ENCODE results near the gene TAOK2. TPM values are rescaled to one million over a fixed set of nuclear protein-coding genes. Genes with fewer than 3 reads are reported as not detected.
"Not testable (repeated sequence)": the region's sequence is repeated elsewhere in the genome, so short reads cannot be mapped to it uniquely, and the experiment has no call there.

TAOK2 gene
- 10 to 100 TPM; 27.0 to 54.4 (median 38.6) TPM for total RNA-seq

DNA sequence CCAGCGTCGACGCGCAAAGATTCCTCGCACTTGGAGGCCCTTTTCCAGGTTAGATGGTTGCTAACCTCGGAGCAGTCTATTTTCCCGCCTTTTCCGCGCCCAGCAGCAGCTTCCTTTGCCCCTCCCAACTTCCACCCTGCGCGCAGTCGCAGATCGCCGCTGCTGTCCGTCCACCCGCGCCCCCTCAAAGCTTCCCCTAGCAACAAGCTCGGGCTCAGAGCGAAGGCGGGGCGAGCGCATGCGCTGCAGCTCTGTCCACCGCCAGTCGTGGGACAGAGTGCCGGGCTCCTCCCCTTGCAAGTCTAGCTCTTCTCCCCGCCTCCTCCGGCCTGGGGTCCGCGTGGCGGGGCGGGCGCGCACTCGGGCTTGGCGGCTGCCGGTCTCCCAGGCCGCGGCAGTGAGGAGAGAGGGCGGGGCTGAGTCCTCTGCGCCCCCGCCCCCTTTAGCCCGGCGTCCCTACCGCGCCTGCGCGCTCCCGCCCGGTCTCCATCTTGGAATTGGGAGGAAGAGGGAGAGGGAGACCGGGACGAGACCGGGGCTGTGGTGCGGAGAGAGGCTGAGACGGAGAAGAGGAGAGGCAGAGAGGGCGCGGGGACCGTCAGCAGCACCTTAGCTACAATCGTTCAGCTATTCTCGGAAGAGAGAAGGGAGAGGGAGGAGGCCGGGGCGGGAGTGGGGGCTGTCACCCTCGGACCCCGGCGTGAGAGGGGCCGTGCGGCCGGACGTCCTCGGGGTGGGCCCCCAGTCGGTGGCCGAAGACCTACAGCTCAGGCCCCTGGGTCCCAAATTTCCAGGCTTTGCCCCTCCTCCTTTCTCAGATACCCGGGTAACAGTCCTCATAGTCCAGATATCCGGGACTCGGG lies at the start of gene TAOK2:
Gene TAOK2, plus strand, starts transcription at position 485 of the 863 bp plus-strand sequence. CDS start 3,905 bp downstream, outside the sequence.
- peak within 1 kb of the TSS; percentile 74 to 77 for H3K27ac ChIP-seq
- WGBS, 10 experiments: 0 to 60% (median 4%) methylated on average over 1 to 13 of the region's 75 CpGs; no CpG with 5 or more reads in 3 of the 10 experiments
- peaks cover 21% of the 10 kb centered on the region in 2 donors for H3K4me1 ChIP-seq (replicated peaks in 1 of 2)
- peak; percentile 96 to 99 (median 98) for ATAC-seq (replicated peaks in 6 of 8)
- in situ Hi-C loops (cut with MboI; ENCODE audit: low pct_unique_long_range_greater_than_20kb in 2 of 9, low sequenced_read_pairs in 9 of 9, unreplicated experiment in 9 of 9): loop anchor here in 1 of 9 experiments (25.0 kb wide), 1 partner anchor 111 kb away; the partner anchor contains the start of gene CDIPT
- peak within 1 kb of the TSS; percentile 48 to 76 (median 61) for H3K4me3 ChIP-seq

DNA sequence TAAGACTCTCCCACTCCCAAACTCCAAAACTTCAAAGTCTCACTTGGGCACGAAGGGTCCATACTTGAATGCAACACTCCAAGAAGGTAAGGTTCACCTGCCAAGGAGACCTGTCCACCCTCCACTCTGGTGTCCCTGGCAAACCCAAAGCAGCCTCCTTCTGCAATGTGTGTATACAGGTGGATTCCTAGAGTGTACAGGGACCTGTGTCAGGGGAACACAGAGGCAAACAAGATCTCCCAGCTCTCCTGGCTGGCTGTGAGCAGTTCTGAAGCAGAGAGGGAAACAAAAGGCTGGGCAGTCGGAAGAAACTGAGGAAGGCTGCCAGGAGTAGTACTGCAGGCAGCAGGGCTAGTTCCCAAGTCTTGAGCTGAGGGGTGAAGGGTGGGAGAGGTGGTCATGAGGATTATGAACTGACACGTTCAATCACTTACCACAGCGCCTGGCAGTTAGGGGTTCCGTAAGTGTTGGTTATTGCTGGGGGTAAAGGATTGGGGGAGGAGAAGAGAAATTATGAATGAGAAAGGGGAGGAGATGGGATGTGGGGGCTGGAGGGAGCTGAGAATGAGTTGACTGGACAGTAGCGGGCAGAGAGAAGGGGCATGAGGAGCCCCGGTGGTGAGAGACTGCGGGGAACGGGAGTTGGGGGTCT lies 48.4 kb upstream of the TAOK2 start:
- Histone ChIP-seq H3K27ac (peak overlapping the region in 1 of 2 donors; percentile 66), H3K4me3 (peak overlapping the region; percentile 63 to 92 (median 74)), H3K4me1 (replicated peaks in 1 of 2) (peaks cover 17 to 24% of the 10 kb centered on the region in 2 donors)
- in situ Hi-C loops (cut with MboI; ENCODE audit: low pct_unique_long_range_greater_than_20kb in 2 of 9, low sequenced_read_pairs in 9 of 9, unreplicated experiment in 9 of 9): no loop called here
- WGBS, 10 experiments: 0 to 20% (median 11%) methylated on average over 1 to 4 of the region's 9 CpGs; no CpG with 5 or more reads in 3 of the 10 experiments
- no peak for ATAC-seq (replicated peaks in 6 of 8)

DNA sequence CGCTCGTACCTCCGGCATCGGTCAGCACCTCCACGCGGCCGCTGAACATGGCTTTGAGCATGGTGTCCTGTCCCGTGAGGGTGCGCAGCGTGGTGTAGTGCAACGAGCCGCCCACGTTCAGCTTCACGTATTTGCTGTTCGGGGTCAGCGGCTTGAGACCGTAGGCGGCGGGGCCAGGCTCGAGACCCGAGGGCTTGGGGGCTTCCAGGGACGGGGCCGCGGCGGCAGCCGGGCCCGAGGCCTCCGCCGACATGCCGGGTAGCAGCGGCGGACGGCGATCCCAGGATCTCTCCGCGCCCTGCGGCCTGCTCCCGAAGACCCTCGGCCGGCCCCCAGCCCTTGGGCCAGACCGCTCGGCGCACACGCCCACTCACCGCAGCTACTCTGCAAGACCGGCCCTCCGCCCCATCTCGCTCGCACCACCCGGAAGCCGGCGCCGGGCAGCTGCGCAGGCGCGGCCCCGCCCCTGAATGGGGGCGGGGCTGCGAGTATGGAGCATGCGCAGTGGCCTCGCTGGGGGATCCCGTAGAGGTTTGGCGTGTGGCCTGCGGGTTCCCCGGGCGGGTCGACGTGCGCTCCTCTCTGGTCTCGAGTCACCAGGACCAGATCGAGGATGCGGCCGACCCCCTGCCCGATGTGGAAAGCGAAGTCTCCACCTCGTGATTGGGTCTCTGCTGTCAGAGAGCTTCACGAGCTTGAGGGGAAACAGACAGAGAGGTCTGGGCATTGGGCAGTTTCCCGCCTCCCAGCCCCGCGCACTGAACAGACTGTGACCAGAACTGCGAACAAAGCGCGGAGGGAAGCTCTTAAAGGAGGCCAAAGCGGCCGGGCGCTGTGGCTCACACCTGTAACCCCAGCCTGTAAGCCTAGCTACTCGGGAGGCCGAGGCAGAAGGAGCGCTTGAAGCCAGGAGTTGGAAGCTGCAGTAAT lies 47.6 kb upstream of the TAOK2 start, which contains the start of gene KCTD13:
Gene KCTD13, minus strand, starts transcription at position 446 of the 930 bp plus-strand sequence. Its CDS starts 193 bp downstream, at position 253.
- H3K4me3 ChIP-seq: peak within 1 kb of the TSS; percentile 63 to 92 (median 74)
- peaks cover 17 to 23% of the 10 kb centered on the region in 2 donors for H3K4me1 ChIP-seq (replicated peaks in 1 of 2)
- peak within 1 kb of the TSS; percentile 74 to 80 for H3K27ac ChIP-seq
- in situ Hi-C loops (cut with MboI; ENCODE audit: low pct_unique_long_range_greater_than_20kb in 2 of 9, low sequenced_read_pairs in 9 of 9, unreplicated experiment in 9 of 9): no loop called here
- peak; percentile 87 to 95 (median 94) for ATAC-seq (replicated peaks in 6 of 8)
- WGBS, 10 experiments: 0 to 27% (median 4%) methylated on average over 2 to 21 of the region's 89 CpGs; no CpG with 5 or more reads in 6 of the 10 experiments

DNA sequence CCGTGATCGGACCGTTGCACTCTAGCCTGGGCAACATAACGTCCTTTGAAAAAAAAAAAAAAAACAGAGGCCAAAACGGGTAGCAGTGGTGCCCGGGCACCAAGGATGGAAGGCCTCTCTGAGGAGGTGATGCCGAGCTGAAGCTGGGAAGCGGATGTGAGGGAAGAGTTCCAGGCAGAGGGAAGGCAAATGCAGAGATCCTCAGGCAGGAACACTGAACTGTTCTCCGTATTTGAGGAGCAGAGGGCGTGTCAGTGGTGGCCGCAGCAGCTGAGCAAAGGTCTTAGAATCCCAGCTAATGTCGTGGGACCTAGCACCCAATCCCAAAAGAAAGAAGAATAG lies 47.0 kb upstream of the TAOK2 start:
- 0 to 13% (median 4%) methylated on average over 1 to 8 of the region's 12 CpGs; no CpG with 5 or more reads in 3 of the 10 experiments for WGBS, 10 experiments
- H3K27ac ChIP-seq: peak overlapping the region; percentile 74 to 80
- in situ Hi-C loops (cut with MboI; ENCODE audit: low pct_unique_long_range_greater_than_20kb in 2 of 9, low sequenced_read_pairs in 9 of 9, unreplicated experiment in 9 of 9): no loop called here
- peak overlapping the region; percentile 63 to 92 (median 74) for H3K4me3 ChIP-seq
- H3K4me1 ChIP-seq (replicated peaks in 1 of 2): peaks cover 17 to 21% of the 10 kb centered on the region in 2 donors
- peak; percentile 11 to 31 (median 24) for ATAC-seq (replicated peaks in 6 of 8)

DNA sequence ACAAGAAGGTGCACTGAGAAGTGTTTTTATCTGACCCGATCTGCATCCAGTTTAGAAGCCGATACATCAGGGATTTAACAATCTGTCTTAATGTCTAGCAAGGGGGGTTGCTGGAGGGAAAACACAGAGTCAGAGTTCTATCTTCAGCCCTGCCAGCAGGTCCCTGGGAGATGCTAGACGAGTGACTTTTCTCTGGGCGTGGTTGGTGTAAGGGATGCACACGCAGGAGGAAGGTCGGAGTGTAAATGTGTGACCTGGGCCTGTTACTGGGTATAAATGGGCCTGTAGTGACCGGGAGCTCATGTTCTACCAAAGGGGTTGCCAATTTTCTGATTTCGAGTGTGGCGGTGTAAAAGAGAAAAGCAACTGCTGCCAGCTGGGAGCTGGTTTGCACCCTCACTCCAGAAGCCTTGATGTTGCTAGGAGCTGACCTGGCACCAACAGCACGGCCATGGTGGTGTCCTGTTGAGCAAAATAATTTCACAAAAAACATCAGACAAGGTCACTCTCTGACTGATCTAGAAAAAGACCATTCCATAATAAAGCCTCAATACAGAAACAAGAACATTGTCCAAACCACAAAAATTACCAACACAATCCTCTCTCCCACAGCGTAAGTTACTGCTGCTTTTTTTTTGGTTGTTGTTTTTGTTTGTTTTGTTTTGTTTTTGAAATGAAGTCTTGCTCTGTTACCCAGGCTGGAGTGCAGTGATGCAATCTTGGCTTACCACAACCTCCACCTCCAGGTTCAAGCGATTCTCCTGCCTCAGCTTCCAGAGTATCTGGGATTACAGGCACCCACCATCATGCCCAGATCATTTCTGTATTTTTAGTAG lies 46.4 kb upstream of the TAOK2 start:
- in situ Hi-C loops (cut with MboI; ENCODE audit: low pct_unique_long_range_greater_than_20kb in 2 of 9, low sequenced_read_pairs in 9 of 9, unreplicated experiment in 9 of 9): no loop called here
- H3K4me3 ChIP-seq: peak overlapping the region; percentile 63 to 92 (median 74)

DNA sequence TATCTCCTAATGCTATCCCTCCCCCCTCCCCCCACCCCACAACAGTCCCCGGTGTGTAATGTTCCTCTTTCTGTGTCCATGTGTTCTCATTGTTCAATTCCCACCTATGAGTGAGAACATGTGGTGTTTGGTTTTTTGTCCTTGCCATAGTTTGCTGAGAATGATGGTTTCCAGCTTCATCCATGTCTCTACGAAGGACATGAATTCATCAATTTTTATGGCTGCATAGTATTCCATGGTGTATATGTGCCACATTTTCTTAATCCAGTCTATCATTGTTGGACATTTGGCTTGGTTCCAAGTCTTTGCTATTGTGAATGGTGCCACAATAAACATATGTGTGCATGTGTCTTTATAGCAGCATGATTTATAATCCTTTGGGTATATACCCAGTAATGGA lies 41.9 kb upstream of the TAOK2 start:
- in situ Hi-C loops (cut with MboI; ENCODE audit: low pct_unique_long_range_greater_than_20kb in 2 of 9, low sequenced_read_pairs in 9 of 9, unreplicated experiment in 9 of 9): loop anchor here in 1 of 9 experiments (10.0 kb wide), 1 partner anchor 57 kb away; no protein-coding TSS in a partner anchor
- ATAC-seq (replicated peaks in 6 of 8); H3K27ac ChIP-seq; H3K4me3 ChIP-seq: not testable (repeated sequence)
- peaks cover 11 to 14% of the 10 kb centered on the region in 2 donors for H3K4me1 ChIP-seq (replicated peaks in 1 of 2)
- WGBS, 10 experiments: no CpG with 5 or more reads among the region's 2 CpGs

More for the DNA sequence above, 46.4 kb upstream of the TAOK2 start:
- WGBS, 10 experiments: 34 to 90% (median 53%) methylated on average over 1 to 10 of the region's 12 CpGs
- no peak for ATAC-seq (replicated peaks in 6 of 8)
- peak overlapping the region; percentile 74 to 80 for H3K27ac ChIP-seq
- peaks cover 17 to 21% of the 10 kb centered on the region in 2 donors for H3K4me1 ChIP-seq (replicated peaks in 1 of 2)

DNA sequence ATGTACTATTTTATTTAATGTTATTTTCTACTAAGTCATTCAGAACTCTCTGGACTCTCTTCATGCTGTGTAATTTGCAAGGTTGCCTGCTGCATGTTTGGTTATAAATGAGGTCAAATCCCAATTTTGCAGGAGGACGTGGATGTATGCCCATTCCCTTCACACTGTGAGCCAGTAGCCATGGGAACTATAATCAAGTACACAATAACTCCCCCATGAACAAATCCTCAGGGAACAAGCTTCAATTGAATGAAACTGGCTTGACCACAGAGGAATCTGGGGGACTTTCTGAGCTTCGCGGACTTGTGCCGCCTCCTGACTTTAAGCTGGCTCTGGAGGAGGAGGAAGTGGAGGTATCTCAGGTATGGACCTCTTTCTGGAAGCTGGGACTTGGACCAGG lies 33.0 kb upstream of the TAOK2 start:
- no peak for ATAC-seq (replicated peaks in 6 of 8)
- Histone ChIP-seq H3K4me3 (no peak overlapping the region), H3K27ac (no peak overlapping the region), H3K4me1 (replicated peaks in 1 of 2) (peaks cover 0 to 3% of the 10 kb centered on the region in 2 donors)
- WGBS, 10 experiments: 0 to 79% (median 33%) methylated on average over 1 to 3 of the region's 4 CpGs; no CpG with 5 or more reads in 6 of the 10 experiments
- in situ Hi-C loops (cut with MboI; ENCODE audit: low pct_unique_long_range_greater_than_20kb in 2 of 9, low sequenced_read_pairs in 9 of 9, unreplicated experiment in 9 of 9): no loop called here

DNA sequence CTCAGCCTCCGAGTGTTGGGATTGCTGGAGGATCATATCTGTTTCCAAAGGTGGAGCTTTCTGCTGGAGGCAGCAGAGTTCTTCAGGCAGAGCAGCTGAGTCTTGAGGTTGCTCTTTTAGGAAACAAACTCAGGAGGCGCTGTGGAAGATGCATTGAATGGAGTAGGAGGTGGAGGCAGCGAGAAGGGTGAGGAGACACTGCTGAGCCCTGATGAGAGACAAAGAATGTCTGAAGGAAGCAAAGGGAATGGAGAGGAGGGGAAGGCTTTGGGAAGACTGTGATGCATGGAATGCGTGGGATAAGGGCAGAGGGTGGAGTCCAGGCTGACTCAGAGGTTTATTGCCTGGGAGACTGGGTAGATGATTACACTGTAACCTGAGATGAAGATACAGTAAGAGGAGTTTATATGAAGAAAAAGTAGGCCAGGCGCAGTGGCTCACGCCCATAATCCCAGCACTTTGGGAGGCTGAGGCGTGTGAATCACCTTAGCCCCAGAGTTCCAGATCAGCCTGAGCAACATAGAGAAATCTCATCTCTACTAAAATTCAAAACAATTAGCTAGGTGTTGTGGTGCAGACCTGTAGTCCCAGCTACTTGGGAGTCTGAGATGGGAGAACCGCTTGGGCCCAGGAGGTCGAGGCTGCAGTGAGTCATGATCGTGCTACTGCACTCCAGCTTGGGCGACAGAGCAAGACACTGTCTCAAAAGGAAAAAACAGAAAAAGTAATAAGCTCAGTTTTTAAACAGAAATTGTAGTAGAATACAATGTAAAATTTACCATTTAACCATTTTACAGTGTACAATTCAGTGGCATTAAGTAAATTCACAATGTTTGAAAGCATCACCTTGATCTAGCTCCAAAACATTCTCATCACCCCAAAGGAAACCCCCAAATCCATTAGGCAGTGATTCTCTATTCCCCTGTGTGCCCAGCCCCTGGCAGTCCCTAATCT lies 29.5 kb upstream of the TAOK2 start:
- H3K27ac ChIP-seq: no peak overlapping the region
- ATAC-seq (replicated peaks in 6 of 8): peak; percentile 63 to 100 (median 90)
- 11 to 92% (median 51%) methylated on average over 1 to 10 of the region's 11 CpGs; no CpG with 5 or more reads in 1 of the 10 experiments for WGBS, 10 experiments

DNA sequence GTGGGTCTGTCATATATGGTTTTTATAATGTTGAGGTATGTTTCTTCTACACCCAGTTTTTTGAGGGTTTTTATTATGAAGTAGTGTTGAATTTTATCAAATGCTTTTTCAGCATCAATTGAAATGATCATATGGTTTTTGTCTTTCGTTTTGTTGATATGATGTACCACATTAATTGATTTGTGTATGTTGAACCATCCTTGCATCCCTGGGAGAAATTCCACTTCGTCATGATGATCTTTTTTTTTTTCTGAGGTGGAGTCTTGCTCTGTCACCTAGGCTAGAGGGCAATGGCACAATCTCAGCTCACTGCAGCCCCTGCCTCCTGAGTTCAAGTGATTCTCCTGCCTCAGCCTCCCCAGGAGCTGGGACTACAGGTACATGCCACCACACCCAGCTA lies 25.8 kb upstream of the TAOK2 start:
- in situ Hi-C loops (cut with MboI; ENCODE audit: low pct_unique_long_range_greater_than_20kb in 2 of 9, low sequenced_read_pairs in 9 of 9, unreplicated experiment in 9 of 9): no loop called here
- Histone ChIP-seq H3K4me3 (no peak overlapping the region), H3K27ac (no peak overlapping the region), H3K4me1 (replicated peaks in 1 of 2) (no peaks in the 10 kb centered on the region)
- ATAC-seq (replicated peaks in 6 of 8): no peak
- 0 to 94% (median 51%) methylated on average over 1 to 2 of the region's 2 CpGs; no CpG with 5 or more reads in 4 of the 10 experiments for WGBS, 10 experiments

More for the DNA sequence above, 29.5 kb upstream of the TAOK2 start:
- in situ Hi-C loops (cut with MboI; ENCODE audit: low pct_unique_long_range_greater_than_20kb in 2 of 9, low sequenced_read_pairs in 9 of 9, unreplicated experiment in 9 of 9): no loop called here
- H3K4me3 ChIP-seq: no peak overlapping the region
- peaks cover 0 to 3% of the 10 kb centered on the region in 2 donors for H3K4me1 ChIP-seq (replicated peaks in 1 of 2)

DNA sequence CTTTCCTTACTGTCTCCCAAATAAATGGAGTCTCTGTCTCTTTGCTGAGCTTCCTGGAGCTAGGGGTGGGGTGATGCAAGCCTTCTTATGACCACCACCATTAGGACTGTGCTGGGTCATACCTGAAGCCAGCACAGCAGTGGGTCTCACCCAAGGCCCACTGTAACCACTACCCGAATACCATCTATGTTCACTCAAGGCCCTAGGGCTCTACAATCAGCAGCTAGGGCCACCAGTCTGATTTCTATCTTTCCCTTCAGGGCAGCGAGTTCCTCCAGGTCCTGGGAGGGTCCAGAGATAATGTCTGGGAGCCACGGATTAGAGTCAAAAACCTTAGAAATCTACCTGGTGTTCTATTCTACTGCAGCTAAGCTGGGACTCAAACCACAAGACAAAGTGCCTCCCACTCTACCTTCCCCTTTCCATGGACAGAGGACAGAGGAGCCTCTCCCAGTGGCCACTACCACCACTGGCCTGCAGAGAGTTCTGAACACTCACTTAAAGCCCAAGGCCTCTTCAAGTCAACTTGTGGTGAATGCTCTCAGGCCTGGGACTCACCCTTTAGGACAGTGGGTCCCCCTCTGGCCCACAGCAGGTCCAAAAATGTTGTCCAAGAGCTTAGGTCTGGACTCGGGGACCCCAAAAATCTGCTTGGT lies 22.7 kb upstream of the TAOK2 start:
- Histone ChIP-seq H3K4me3 (no peak overlapping the region), H3K27ac (no peak overlapping the region), H3K4me1 (replicated peaks in 1 of 2) (no peaks in the 10 kb centered on the region)
- 23 to 92% (median 79%) methylated on average over 2 to 4 of the region's 4 CpGs; no CpG with 5 or more reads in 3 of the 10 experiments for WGBS, 10 experiments
- in situ Hi-C loops (cut with MboI; ENCODE audit: low pct_unique_long_range_greater_than_20kb in 2 of 9, low sequenced_read_pairs in 9 of 9, unreplicated experiment in 9 of 9): loop anchor here in 1 of 9 experiments (25.0 kb wide), 1 partner anchor 89 kb away; the partner anchor contains the start of gene CDIPT
- ATAC-seq (replicated peaks in 6 of 8): no peak

All from motor neuron (in vitro differentiated cells).